ENCODE results near the gene LMBRD2.

LMBRD2 gene

DNA sequence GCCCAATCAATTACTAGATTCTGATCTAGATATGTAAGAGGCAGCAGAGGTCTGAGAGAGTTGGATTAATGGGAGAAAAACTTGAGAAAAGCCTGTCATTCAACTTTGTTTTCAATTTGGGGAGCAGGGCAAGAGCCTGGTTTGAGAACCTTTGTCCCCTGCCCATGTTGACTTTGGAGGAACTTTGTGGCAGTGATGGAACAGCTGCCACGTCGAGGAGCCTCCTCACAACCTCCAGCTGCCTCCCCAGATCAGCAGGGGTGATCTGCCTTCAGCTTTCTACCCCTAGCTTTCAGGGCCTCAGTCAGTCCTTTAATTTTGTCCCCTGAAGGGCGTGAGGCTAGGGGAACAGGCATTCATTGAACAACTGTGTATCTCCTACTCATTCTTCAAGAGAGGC, 8.9 kb upstream of the LMBRD2 start:
- no peak overlapping the region for H3K27ac ChIP-seq (ENCODE audit: low read depth, low read length)
- H3K4me1 ChIP-seq (ENCODE audit: insufficient read depth, low read length), result no peaks in the 10 kb centered on the region
- no peaks in the 10 kb centered on the region for H3K9me3 ChIP-seq (ENCODE audit: low read length)
- H3K9ac ChIP-seq (ENCODE audit: low read length), result no peak overlapping the region
- H3K36me3 ChIP-seq (ENCODE audit: insufficient read depth, low read length), result peaks cover 51% of the 10 kb centered on the region
- H3K4me3 ChIP-seq (ENCODE audit: low read depth in 1 of 2, low read length in 2 of 2), result no peak overlapping the region
- no peaks in the 10 kb centered on the region for H3K27me3 ChIP-seq (ENCODE audit: control insufficient read depth in 1 of 2, insufficient read depth in 2 of 2, low read length in 2 of 2)

- no peaks in the 10 kb centered on the region for H3K4me1 ChIP-seq (ENCODE audit: insufficient read depth, low read length)
- no peak overlapping the region for H3K27ac ChIP-seq (ENCODE audit: low read depth, low read length)
Measured at GRCh38 chr5:36158144-36158543, 6.5 kb upstream of the LMBRD2 start.

DNA sequence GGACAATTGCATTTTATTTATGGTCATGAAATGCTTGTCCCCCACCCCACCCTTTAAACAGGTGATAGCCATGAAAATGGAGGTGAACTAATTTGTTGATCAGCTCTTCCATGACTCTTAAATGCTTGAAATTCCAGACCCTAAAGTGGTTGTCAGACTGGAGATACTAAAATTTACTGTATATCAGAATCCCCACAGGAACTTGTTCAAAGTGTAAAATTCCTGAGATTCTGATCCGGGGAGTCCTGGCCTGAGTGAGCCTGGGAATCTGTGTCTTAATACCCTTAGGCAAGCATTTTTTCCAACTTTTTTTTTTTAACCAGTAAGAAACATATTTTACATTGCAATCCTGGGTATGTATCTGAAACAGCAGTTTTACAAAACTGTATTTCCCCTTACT, 4.9 kb upstream of the LMBRD2 start:
- Histone ChIP-seq H3K4me1 (ENCODE audit: insufficient read depth, low read length) (peaks cover 5% of the 10 kb centered on the region), H3K36me3 (ENCODE audit: insufficient read depth, low read length) (peaks cover 35% of the 10 kb centered on the region), H3K9ac (ENCODE audit: low read length) (no peak overlapping the region), H3K27me3 (ENCODE audit: control insufficient read depth in 1 of 2, insufficient read depth in 2 of 2, low read length in 2 of 2) (no peaks in the 10 kb centered on the region), H3K27ac (ENCODE audit: low read depth, low read length) (no peak overlapping the region), H3K9me3 (ENCODE audit: low read length) (no peaks in the 10 kb centered on the region), H3K4me3 (ENCODE audit: low read depth in 1 of 2, low read length in 2 of 2) (no peak overlapping the region)

More at GRCh38 chr5:36158144-36158543, 6.5 kb upstream of the LMBRD2 start:
- H3K4me3 ChIP-seq (ENCODE audit: low read depth in 1 of 2, low read length in 2 of 2), result no peak overlapping the region
- H3K9me3 ChIP-seq (ENCODE audit: low read length), result no peaks in the 10 kb centered on the region
- H3K36me3 ChIP-seq (ENCODE audit: insufficient read depth, low read length), result peaks cover 50% of the 10 kb centered on the region
- H3K9ac ChIP-seq (ENCODE audit: low read length), result no peak overlapping the region
- H3K27me3 ChIP-seq (ENCODE audit: control insufficient read depth in 1 of 2, insufficient read depth in 2 of 2, low read length in 2 of 2), result no peaks in the 10 kb centered on the region

- no peaks in the 10 kb centered on the region for H3K27me3 ChIP-seq (ENCODE audit: control insufficient read depth in 1 of 2, insufficient read depth in 2 of 2, low read length in 2 of 2)
- no peak overlapping the region for H3K4me3 ChIP-seq (ENCODE audit: low read depth in 1 of 2, low read length in 2 of 2)
- H3K9me3 ChIP-seq (ENCODE audit: low read length), result no peaks in the 10 kb centered on the region
- peaks cover 34% of the 10 kb centered on the region for H3K36me3 ChIP-seq (ENCODE audit: insufficient read depth, low read length)
- H3K27ac ChIP-seq (ENCODE audit: low read depth, low read length), result no peak overlapping the region
- no peak overlapping the region for H3K9ac ChIP-seq (ENCODE audit: low read length)
- peaks cover 5% of the 10 kb centered on the region for H3K4me1 ChIP-seq (ENCODE audit: insufficient read depth, low read length)
Measured at GRCh38 chr5:36156121-36156601, 4.5 kb upstream of the LMBRD2 start.

DNA sequence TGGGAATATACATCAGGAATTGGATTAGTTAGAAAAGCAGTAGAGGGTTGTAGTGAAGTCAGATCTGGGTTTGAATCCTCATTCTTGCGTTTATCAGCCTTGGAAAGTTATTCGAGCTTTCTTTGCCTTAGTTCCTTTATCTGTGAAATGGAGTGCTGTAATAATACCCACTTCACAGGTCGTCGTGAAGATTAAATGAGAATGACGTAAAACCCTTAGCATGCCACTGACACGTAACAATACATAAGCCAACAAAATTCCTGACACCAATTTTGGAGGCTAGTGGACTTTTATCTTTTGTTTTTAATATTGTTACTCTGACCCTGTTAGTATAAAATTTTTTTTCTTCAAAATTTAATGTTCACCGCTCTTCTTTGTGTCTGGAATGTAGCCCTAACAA, 3.6 kb upstream of the LMBRD2 start:
- peaks cover 34% of the 10 kb centered on the region for H3K36me3 ChIP-seq (ENCODE audit: insufficient read depth, low read length)
- H3K27me3 ChIP-seq (ENCODE audit: control insufficient read depth in 1 of 2, insufficient read depth in 2 of 2, low read length in 2 of 2), result no peaks in the 10 kb centered on the region

DNA sequence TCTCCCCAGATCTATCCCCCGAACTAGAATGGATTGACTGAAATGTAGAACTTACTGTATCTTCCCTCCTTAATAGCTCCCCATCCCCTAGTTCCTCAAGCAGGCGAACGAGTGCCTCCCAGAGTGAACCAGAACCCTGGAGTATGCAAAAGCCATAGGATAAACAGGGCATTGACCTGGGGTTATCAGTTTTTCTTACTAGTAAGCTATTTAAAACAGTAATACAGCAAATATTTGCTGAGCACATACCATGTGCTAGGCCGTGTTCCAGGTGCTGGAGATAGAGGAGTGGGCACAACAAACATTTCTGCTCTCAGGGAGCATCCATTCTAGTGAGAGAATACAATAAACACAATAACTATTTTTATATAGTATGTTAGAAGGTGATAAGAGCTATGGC, 2.0 kb upstream of the LMBRD2 start:
- Histone ChIP-seq H3K9ac (ENCODE audit: low read length) (no peak overlapping the region), H3K4me3 (ENCODE audit: low read depth in 1 of 2, low read length in 2 of 2) (no peak overlapping the region), H3K36me3 (ENCODE audit: insufficient read depth, low read length) (peaks cover 21% of the 10 kb centered on the region), H3K4me1 (ENCODE audit: insufficient read depth, low read length) (peaks cover 15% of the 10 kb centered on the region), H3K9me3 (ENCODE audit: low read length) (no peaks in the 10 kb centered on the region), H3K27me3 (ENCODE audit: control insufficient read depth in 1 of 2, insufficient read depth in 2 of 2, low read length in 2 of 2) (no peaks in the 10 kb centered on the region), H3K27ac (ENCODE audit: low read depth, low read length) (no peak overlapping the region)

More for the DNA sequence above, 3.6 kb upstream of the LMBRD2 start:
- no peaks in the 10 kb centered on the region for H3K9me3 ChIP-seq (ENCODE audit: low read length)
- no peak overlapping the region for H3K9ac ChIP-seq (ENCODE audit: low read length)
- no peak overlapping the region for H3K27ac ChIP-seq (ENCODE audit: low read depth, low read length)
- H3K4me3 ChIP-seq (ENCODE audit: low read depth in 1 of 2, low read length in 2 of 2), result no peak overlapping the region
- H3K4me1 ChIP-seq (ENCODE audit: insufficient read depth, low read length), result peaks cover 10% of the 10 kb centered on the region

GRCh38 chr5:36153298-36153677, 1.6 kb upstream of the LMBRD2 start:
- H3K4me3 ChIP-seq (ENCODE audit: low read depth in 1 of 2, low read length in 2 of 2), result no peak overlapping the region
- H3K9me3 ChIP-seq (ENCODE audit: low read length), result no peaks in the 10 kb centered on the region
- no peaks in the 10 kb centered on the region for H3K27me3 ChIP-seq (ENCODE audit: control insufficient read depth in 1 of 2, insufficient read depth in 2 of 2, low read length in 2 of 2)
- no peak overlapping the region for H3K27ac ChIP-seq (ENCODE audit: low read depth, low read length)
- peaks cover 16% of the 10 kb centered on the region for H3K36me3 ChIP-seq (ENCODE audit: insufficient read depth, low read length)
- H3K9ac ChIP-seq (ENCODE audit: low read length), result no peak overlapping the region
- H3K4me1 ChIP-seq (ENCODE audit: insufficient read depth, low read length), result peaks cover 15% of the 10 kb centered on the region

DNA sequence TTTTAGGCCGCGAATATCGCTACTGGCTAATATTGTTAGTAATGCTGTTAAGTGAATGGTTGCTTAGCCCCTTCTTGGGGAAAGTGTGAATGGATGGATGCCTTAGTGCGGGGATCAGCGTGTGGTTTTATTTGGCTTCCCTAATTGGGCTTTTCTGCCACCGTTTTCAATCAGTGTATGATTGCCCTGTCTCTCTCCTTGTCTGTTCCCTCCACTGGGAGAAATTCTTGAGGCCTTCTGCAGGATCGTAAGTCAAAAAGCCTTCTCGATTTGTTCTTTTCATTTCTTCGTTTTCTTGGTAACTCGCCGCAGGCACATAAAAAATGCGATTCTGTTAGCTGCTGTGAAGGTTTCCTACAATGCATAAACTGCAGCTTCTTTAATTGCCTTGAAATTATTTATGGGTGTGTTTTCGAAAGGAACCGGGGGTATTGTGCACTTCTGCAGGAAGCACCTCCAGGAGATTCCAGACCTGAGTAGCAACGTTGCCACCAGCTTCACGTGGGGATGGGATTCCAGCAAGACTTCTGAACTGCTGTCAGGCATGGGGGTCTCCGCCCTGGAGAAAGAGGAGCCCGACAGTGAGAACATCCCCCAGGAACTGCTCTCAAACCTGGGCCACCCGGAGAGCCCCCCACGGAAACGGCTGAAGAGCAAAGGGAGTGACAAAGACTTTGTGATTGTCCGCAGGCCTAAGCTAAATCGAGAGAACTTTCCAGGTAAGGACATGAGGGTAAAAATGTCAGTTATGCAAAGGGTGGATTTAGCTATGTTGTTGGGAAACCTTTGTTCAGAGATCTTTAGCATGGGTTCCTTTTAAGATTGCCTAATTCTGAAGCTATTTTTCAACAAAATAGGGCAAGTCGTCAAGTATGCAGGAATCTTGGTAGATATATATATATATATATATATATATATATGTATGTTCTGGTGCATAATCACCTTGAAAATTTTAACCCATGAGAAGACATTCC, 924 bp upstream of the LMBRD2 start:
- Histone ChIP-seq H3K4me1 (ENCODE audit: insufficient read depth, low read length) (peaks cover 15% of the 10 kb centered on the region), H3K27me3 (ENCODE audit: control insufficient read depth in 1 of 2, insufficient read depth in 2 of 2, low read length in 2 of 2) (no peaks in the 10 kb centered on the region), H3K36me3 (ENCODE audit: insufficient read depth, low read length) (peaks cover 13% of the 10 kb centered on the region), H3K27ac (ENCODE audit: low read depth, low read length) (peak overlapping the region; percentile 84), H3K9ac (ENCODE audit: low read length) (peak overlapping the region; percentile 42), H3K4me3 (ENCODE audit: low read depth in 1 of 2, low read length in 2 of 2) (peak overlapping the region; percentile 85 to 93), H3K9me3 (ENCODE audit: low read length) (no peaks in the 10 kb centered on the region)

DNA sequence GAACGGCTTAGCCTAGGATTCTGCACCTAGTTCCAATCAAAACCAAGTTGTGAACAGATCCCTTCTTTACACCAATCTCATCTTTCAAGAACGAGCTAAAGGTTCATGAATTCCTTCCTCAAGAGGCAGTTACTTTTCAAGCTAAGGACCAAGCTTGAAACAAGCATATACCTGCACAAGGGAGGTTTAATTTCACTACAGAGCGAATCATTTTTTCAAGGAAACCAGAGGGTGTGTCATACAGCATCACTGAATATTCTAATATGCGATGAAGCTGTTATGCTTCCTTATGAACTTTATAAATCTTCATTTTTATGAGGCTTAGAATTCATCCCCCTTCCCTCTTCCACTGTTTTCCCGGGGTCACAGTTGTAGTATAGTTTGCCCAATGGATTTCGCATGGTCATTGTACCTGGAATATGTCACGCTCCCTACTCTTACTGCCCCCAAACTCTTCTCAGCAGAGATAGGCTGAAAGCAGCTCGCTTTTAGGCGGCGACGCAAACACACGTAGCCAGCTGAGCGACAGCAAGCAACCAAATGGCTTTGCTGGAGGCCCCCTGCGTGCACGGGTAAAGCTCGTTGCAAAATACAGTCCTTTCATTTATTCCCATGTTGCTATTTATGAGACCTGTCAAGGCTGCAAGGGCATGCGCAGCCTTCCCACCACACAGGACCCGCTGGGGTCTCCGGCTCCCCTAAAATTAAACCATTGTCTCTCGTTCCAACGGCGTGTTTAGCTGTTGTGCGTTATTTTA, 832 bp downstream of the LMBRD2 start:
- peaks cover 13% of the 10 kb centered on the region for H3K36me3 ChIP-seq (ENCODE audit: insufficient read depth, low read length)
- peak overlapping the region; percentile 85 to 93 for H3K4me3 ChIP-seq (ENCODE audit: low read depth in 1 of 2, low read length in 2 of 2)
- H3K4me1 ChIP-seq (ENCODE audit: insufficient read depth, low read length), result peaks cover 15% of the 10 kb centered on the region
- H3K9ac ChIP-seq (ENCODE audit: low read length), result peak overlapping the region; percentile 48
- H3K9me3 ChIP-seq (ENCODE audit: low read length), result no peaks in the 10 kb centered on the region
- no peaks in the 10 kb centered on the region for H3K27me3 ChIP-seq (ENCODE audit: control insufficient read depth in 1 of 2, insufficient read depth in 2 of 2, low read length in 2 of 2)
- peak overlapping the region; percentile 84 for H3K27ac ChIP-seq (ENCODE audit: low read depth, low read length)

- Histone ChIP-seq H3K9me3 (ENCODE audit: low read length) (no peaks in the 10 kb centered on the region), H3K27ac (ENCODE audit: low read depth, low read length) (no peak overlapping the region), H3K36me3 (ENCODE audit: insufficient read depth, low read length) (no peaks in the 10 kb centered on the region), H3K4me3 (ENCODE audit: low read depth in 1 of 2, low read length in 2 of 2) (no peak overlapping the region), H3K4me1 (ENCODE audit: insufficient read depth, low read length) (peaks cover 13% of the 10 kb centered on the region), H3K9ac (ENCODE audit: low read length) (no peak overlapping the region), H3K27me3 (ENCODE audit: control insufficient read depth in 1 of 2, insufficient read depth in 2 of 2, low read length in 2 of 2) (no peaks in the 10 kb centered on the region)
Measured at GRCh38 chr5:36147681-36148080, 4.0 kb downstream of the LMBRD2 start.

- H3K27ac ChIP-seq (ENCODE audit: low read depth, low read length), result no peak overlapping the region
Measured at GRCh38 chr5:36146390-36146789, 5.3 kb downstream of the LMBRD2 start.

More at GRCh38 chr5:36146390-36146789, 5.3 kb downstream of the LMBRD2 start:
- Histone ChIP-seq H3K4me1 (ENCODE audit: insufficient read depth, low read length) (peaks cover 9% of the 10 kb centered on the region), H3K9me3 (ENCODE audit: low read length) (no peaks in the 10 kb centered on the region), H3K4me3 (ENCODE audit: low read depth in 1 of 2, low read length in 2 of 2) (no peak overlapping the region), H3K27me3 (ENCODE audit: control insufficient read depth in 1 of 2, insufficient read depth in 2 of 2, low read length in 2 of 2) (no peaks in the 10 kb centered on the region), H3K36me3 (ENCODE audit: insufficient read depth, low read length) (no peaks in the 10 kb centered on the region), H3K9ac (ENCODE audit: low read length) (no peak overlapping the region)

All from muscle layer of colon (tissue), 2 donors.